Measurements from ENCODE around the gene INTS14.

DNA sequence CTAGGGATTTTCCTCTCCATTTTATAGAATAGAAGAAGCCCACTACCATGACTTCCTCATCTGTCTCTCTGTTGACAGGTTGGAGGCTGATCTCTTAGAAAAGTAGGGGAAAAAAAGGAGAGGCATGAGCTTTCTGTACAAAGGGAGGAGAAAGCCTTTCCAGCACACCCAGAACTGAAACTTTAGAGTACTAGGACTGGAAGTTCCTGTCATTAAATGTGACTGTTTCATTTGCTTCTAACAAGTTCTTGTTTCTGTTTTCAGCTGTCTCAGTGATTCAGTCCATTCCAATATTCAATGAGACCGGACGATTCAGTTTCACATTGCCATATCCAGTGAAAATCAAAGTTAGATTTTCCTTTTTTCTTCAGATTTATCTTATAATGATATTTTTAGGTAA, 39.0 kb downstream of the INTS14 start:
- TF ChIP-seq EZH2phosphoT487 (IDR thresholded peaks at IDR 0.05; ENCODE audit: low read length): no peak
- TF ChIP-seq, protein P1, sequence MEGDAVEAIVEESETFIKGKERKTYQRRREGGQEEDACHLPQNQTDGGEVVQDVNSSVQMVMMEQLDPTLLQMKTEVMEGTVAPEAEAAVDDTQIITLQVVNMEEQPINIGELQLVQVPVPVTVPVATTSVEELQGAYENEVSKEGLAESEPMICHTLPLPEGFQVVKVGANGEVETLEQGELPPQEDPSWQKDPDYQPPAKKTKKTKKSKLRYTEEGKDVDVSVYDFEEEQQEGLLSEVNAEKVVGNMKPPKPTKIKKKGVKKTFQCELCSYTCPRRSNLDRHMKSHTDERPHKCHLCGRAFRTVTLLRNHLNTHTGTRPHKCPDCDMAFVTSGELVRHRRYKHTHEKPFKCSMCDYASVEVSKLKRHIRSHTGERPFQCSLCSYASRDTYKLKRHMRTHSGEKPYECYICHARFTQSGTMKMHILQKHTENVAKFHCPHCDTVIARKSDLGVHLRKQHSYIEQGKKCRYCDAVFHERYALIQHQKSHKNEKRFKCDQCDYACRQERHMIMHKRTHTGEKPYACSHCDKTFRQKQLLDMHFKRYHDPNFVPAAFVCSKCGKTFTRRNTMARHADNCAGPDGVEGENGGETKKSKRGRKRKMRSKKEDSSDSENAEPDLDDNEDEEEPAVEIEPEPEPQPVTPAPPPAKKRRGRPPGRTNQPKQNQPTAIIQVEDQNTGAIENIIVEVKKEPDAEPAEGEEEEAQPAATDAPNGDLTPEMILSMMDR (IDR thresholded peaks at IDR 0.05; ENCODE audit: low read length): no peak
- no peak for TF ChIP-seq EZH2 (optimal IDR thresholded peaks at IDR 0.05; ENCODE audit: low read depth, low read length)
